PC-9 (cell line): ENCODE measurements around the gene MBP.

ENCODE experiments used
- CTCF ChIP-seq: fragments of 200-600 bp; sonication (generic); conservative IDR thresholded peaks from 2 replicates; pipeline ENCODE4 v1.6.1; 2017; ENCODE audit warnings: mixed run types, antibody characterized with exemption, mild to moderate bottlenecking, moderate library complexity
- EZH2 ChIP-seq: fragments of 200-600 bp; sonication (generic); IDR thresholded peaks from 2 replicates; pipeline ENCODE4 v1.8.0; 2017; ENCODE audit warnings: antibody characterized with exemption, low read depth

GRCh38 chr18:77086656-77087392 is 45.8 kb downstream of the MBP start:
- TF ChIP-seq CTCF: no peak
- TF ChIP-seq EZH2: no peak
